ENCODE measurements around the gene SCUBE3. TPM values are rescaled to one million over a fixed set of nuclear protein-coding genes. Genes with fewer than 3 reads are reported as not detected.

Gene SCUBE3
- total RNA-seq, 1 donor from 2014 or later: 1.2 TPM

GRCh38 chr6:35295036-35295435 is 81.3 kb downstream of the SCUBE3 start:
- H3K4me3 ChIP-seq (ENCODE audit: low read depth, low read length): no peak overlapping the region
- no peak for TF ChIP-seq CTCF (conservative IDR thresholded peaks at IDR 0.05; ENCODE audit: low read depth, low read length)
- DNase-seq (ENCODE audit: low read depth): no peak

GRCh38 chr6:35295521-35296315 is 82.0 kb downstream of the SCUBE3 start:
- no peak for DNase-seq (ENCODE audit: low read depth)
- H3K4me3 ChIP-seq (ENCODE audit: low read depth, low read length): no peak overlapping the region
- no peak for TF ChIP-seq CTCF (conservative IDR thresholded peaks at IDR 0.05; ENCODE audit: low read depth, low read length)

GRCh38 chr6:35296931-35297600 is 83.3 kb downstream of the SCUBE3 start:
- DNase-seq (ENCODE audit: low read depth): no peak
- TF ChIP-seq CTCF (conservative IDR thresholded peaks at IDR 0.05; ENCODE audit: low read depth, low read length): no peak
- H3K4me3 ChIP-seq (ENCODE audit: low read depth, low read length): no peak overlapping the region

DNA sequence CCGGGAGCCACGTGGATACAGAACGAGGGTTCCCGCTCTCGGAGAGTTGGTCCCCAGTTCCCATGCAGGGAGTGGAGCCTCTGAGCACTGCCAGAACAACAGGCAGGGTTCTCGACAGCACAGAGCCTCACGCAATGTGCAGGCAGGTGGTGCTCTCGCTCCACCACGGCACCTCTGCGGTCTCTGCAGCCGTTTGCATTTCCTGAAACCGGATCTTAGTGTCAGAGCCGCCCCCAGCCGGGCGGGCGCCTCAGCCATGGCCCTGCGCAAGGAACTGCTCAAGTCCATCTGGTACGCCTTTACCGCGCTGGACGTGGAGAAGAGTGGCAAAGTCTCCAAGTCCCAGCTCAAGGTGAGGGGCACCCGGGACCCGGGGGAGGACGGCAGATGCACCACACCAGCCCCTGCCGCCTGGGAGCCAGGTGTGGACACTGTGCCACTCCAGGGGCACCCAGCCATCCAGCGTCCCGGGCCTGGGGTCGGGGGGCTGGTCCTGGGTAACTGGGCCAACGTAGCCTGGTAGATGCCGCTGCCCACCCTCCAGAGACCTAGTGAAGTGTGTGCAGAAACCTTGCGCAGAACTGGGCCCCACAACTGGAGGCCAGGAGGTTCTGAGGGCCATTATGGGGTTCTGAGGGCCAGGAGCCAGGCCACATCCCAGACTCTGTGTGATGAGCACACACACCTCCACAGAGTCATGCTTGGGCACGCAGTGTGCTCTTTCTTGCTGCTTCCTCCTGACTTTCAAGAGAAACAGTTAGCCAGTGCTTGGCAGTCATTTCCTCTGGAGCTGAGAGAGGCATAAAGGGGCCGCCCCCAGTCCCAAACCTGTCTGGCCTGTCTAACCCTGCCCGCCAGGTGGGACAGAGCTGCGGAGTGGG is 84.1 kb downstream of the SCUBE3 start, which contains the start of gene DEF6:
DEF6 (plus strand) TSS at position 218 of the 881 bp plus-strand sequence; CDS start at position 257, 39 bp downstream.
- peak; percentile 48 for TF ChIP-seq CTCF (conservative IDR thresholded peaks at IDR 0.05; ENCODE audit: low read depth, low read length)
- H3K4me3 ChIP-seq (ENCODE audit: low read depth, low read length): peak within 1 kb of the TSS; percentile 16
- DNase-seq (ENCODE audit: low read depth): no peak

- DNase-seq (ENCODE audit: low read depth): no peak
- no peak for TF ChIP-seq CTCF (conservative IDR thresholded peaks at IDR 0.05; ENCODE audit: low read depth, low read length)
- H3K4me3 ChIP-seq (ENCODE audit: low read depth, low read length): no peak overlapping the region
Observed at GRCh38 chr6:35298625-35299140, 84.9 kb downstream of the SCUBE3 start.

- TF ChIP-seq CTCF (conservative IDR thresholded peaks at IDR 0.05; ENCODE audit: low read depth, low read length): no peak
- no peak for DNase-seq (ENCODE audit: low read depth)
- H3K4me3 ChIP-seq (ENCODE audit: low read depth, low read length): no peak overlapping the region
Observed at GRCh38 chr6:35299674-35300073, 85.9 kb downstream of the SCUBE3 start.

Measured in epithelial cell of proximal tubule (primary cell).